ENCODE data around the gene KLF6. TPM values are rescaled to one million over a fixed set of nuclear protein-coding genes. Genes with fewer than 3 reads are reported as not detected.

The KLF6 gene
- total RNA-seq, 1 experiment from 2014 or later, result 27.7 TPM

- ChIA-PET CTCF (no interaction called here), POLR2A (ENCODE audit: unreplicated experiment) (interaction anchor here (0.6 kb wide), 1 partner anchor 62 kb away, joined by 8 read pairs; no protein-coding TSS in a partner anchor)
- Histone ChIP-seq H3K9me2 (ENCODE audit: insufficient read depth) (no peaks in the 10 kb centered on the region), H3K36me3 (ENCODE audit: low read depth) (no peaks in the 10 kb centered on the region), H3F3A (ENCODE audit: insufficient read depth, low read depth) (no peaks in the 10 kb centered on the region), H3K27me3 (ENCODE audit: insufficient read depth, low read depth) (no peaks in the 10 kb centered on the region), H3K4me3 (no peak overlapping the region), H3K4me1 (replicated peaks; ENCODE audit: insufficient read depth) (peaks cover 8% of the 10 kb centered on the region), H3K4me2 (no peak overlapping the region), H3K9me3 (ENCODE audit: insufficient read depth, low read depth) (no peaks in the 10 kb centered on the region), H2AFZ (no peak overlapping the region), H3K79me2 (ENCODE audit: low read depth) (peaks cover 6% of the 10 kb centered on the region), H3K27ac (no peak overlapping the region), H4K20me1 (ENCODE audit: insufficient read depth) (no peaks in the 10 kb centered on the region)
- DNase-seq, result no peak
- TF ChIP-seq EZH2 (IDR thresholded peaks at IDR 0.05; ENCODE audit: low read depth), result no peak
- TF ChIP-seq CTCF (conservative IDR thresholded peaks at IDR 0.05), result no peak
- intact Hi-C loops (cut with micrococcal nuclease; ENCODE audit: unreplicated experiment), result no loop called here
- no TSS peak for BruUV-seq (replicated peaks)
Measured at GRCh38 chr10:3790272-3790671, 5.3 kb upstream of the KLF6 start.

- no TSS peak for BruUV-seq (replicated peaks)
- no peak overlapping the region for H3K27ac ChIP-seq
- intact Hi-C loops (cut with micrococcal nuclease; ENCODE audit: unreplicated experiment), result loop anchor here (10.0 kb wide), 2 partner anchors 155 to 275 kb away; no protein-coding TSS in a partner anchor
Measured at GRCh38 chr10:3789621-3790020, 4.6 kb upstream of the KLF6 start.

GRCh38 chr10:3787816-3788215 lies 2.8 kb upstream of the KLF6 start:
- TF ChIP-seq CTCF (conservative IDR thresholded peaks at IDR 0.05), result no peak
- TF ChIP-seq EZH2 (IDR thresholded peaks at IDR 0.05; ENCODE audit: low read depth), result no peak
- no peak overlapping the region for H3K27ac ChIP-seq
- intact Hi-C loops (cut with micrococcal nuclease; ENCODE audit: unreplicated experiment), result loop anchor here (10.0 kb wide), 2 partner anchors 157 to 277 kb away; no protein-coding TSS in a partner anchor

More at GRCh38 chr10:3789621-3790020, 4.6 kb upstream of the KLF6 start:
- no peaks in the 10 kb centered on the region for H3K9me2 ChIP-seq (ENCODE audit: insufficient read depth)
- no peaks in the 10 kb centered on the region for H3F3A ChIP-seq (ENCODE audit: insufficient read depth, low read depth)
- peaks cover 8% of the 10 kb centered on the region for H3K4me1 ChIP-seq (replicated peaks; ENCODE audit: insufficient read depth)
- no peaks in the 10 kb centered on the region for H3K36me3 ChIP-seq (ENCODE audit: low read depth)
- DNase-seq, result no peak
- TF ChIP-seq EZH2 (IDR thresholded peaks at IDR 0.05; ENCODE audit: low read depth), result no peak
- no peak for TF ChIP-seq CTCF (conservative IDR thresholded peaks at IDR 0.05)
- no peaks in the 10 kb centered on the region for H3K9me3 ChIP-seq (ENCODE audit: insufficient read depth, low read depth)
- no peak overlapping the region for H3K4me2 ChIP-seq
- no peak overlapping the region for H2AFZ ChIP-seq
- H4K20me1 ChIP-seq (ENCODE audit: insufficient read depth), result no peaks in the 10 kb centered on the region
- H3K27me3 ChIP-seq (ENCODE audit: insufficient read depth, low read depth), result no peaks in the 10 kb centered on the region
- POLR2A ChIA-PET (ENCODE audit: unreplicated experiment), result no interaction called here
- CTCF ChIA-PET, result interaction anchor here (0.6 kb wide), 1 partner anchor 924 kb away, joined by 3 read pairs; no protein-coding TSS in a partner anchor
- peaks cover 9% of the 10 kb centered on the region for H3K79me2 ChIP-seq (ENCODE audit: low read depth)
- no peak overlapping the region for H3K4me3 ChIP-seq

More at GRCh38 chr10:3787816-3788215, 2.8 kb upstream of the KLF6 start:
- H3F3A ChIP-seq (ENCODE audit: insufficient read depth, low read depth), result peaks cover 8% of the 10 kb centered on the region; the same call in 1 of the 2 replicates
- ChIA-PET CTCF (no interaction called here), POLR2A (ENCODE audit: unreplicated experiment) (no interaction called here)
- no peaks in the 10 kb centered on the region for H4K20me1 ChIP-seq (ENCODE audit: insufficient read depth)
- no TSS peak for BruUV-seq (replicated peaks)
- H3K9me2 ChIP-seq (ENCODE audit: insufficient read depth), result no peaks in the 10 kb centered on the region
- peaks cover 28% of the 10 kb centered on the region for H3K79me2 ChIP-seq (ENCODE audit: low read depth)
- H3K9me3 ChIP-seq (ENCODE audit: insufficient read depth, low read depth), result no peaks in the 10 kb centered on the region
- no peaks in the 10 kb centered on the region for H3K36me3 ChIP-seq (ENCODE audit: low read depth)
- DNase-seq, result no peak
- no peak overlapping the region for H3K4me2 ChIP-seq
- no peaks in the 10 kb centered on the region for H3K27me3 ChIP-seq (ENCODE audit: insufficient read depth, low read depth)
- no peak overlapping the region for H2AFZ ChIP-seq
- no peak overlapping the region for H3K4me3 ChIP-seq
- H3K4me1 ChIP-seq (replicated peaks; ENCODE audit: insufficient read depth), result peaks cover 8% of the 10 kb centered on the region
